Tongue (tissue), 2 donors: ENCODE results near the gene RET. TPM values are rescaled to one million over a fixed set of nuclear protein-coding genes. Genes with fewer than 3 reads are reported as not detected.

ENCODE experiments used
- DNase-seq: peaks from one replicate; pipeline ENCODE4 v3.0.0-alpha.2; 2015
- total RNA-seq: library from RNA; depleted of rRNA; stranded (reverse); fragments of >200 nt; gene quantifications from one replicate; pipeline ENCODE4 v1.2.3, GENCODE V29; 2014

Gene RET
- total RNA-seq, 1 donor from 2014 or later, result 12.0 TPM

- DNase-seq, result no peak
These were observed 95.8 kb downstream of the RET start for GRCh38 chr10:43172645-43173044.

- DNase-seq, result no peak
These were observed 96.3 kb downstream of the RET start for GRCh38 chr10:43173120-43173519.

GRCh38 chr10:43174969-43175368, 98.1 kb downstream of the RET start:
- DNase-seq, result no peak

- no peak for DNase-seq
These were observed 99.4 kb downstream of the RET start for GRCh38 chr10:43176271-43176670.

- no peak for DNase-seq
These were observed 100.7 kb downstream of the RET start for GRCh38 chr10:43177595-43177994.

Other genes starting within 250 kb of the RET start
- 24.8 TPM for gene CSGALNACT2, start 61.4 kb downstream of the RET start, total RNA-seq
- 4.0 TPM for gene RASGEF1A, start 190.0 kb downstream of the RET start, total RNA-seq